Caco-2 (cell line): ENCODE results near the gene HIGD2B. TPM values are rescaled to one million over a fixed set of nuclear protein-coding genes. Genes with fewer than 3 reads are reported as not detected.

Source experiments
- BruUV-seq: library from RNA; stranded (reverse); fragments of 400-500 nt; replicated peaks from 2 replicates; lab custom pipeline; 2021; lab: Mats Ljungman, UMichigan
- CTCF ChIA-PET: fragments of 300-600 bp; sonication (Branson Sonifier 250); formaldehyde crosslinking; loops from one replicate; lab custom pipeline; 2022; ENCODE audit warnings: antibody characterized with exemption; lab: Charles Lee
- POLR2A ChIA-PET: fragments of 300-600 bp; sonication (Branson Sonifier 250); formaldehyde crosslinking; loops from one replicate; lab custom pipeline; 2022; ENCODE audit warnings: antibody characterized with exemption; lab: Charles Lee
- DNase-seq, 2 experiments: peaks; one replicate each; pipeline versions ENCODE4 v3.0.0 to v3.0.0-alpha.2; 2020 to 2022
- H3K27me3 ChIP-seq: replicated peaks from 2 replicates; pipeline ENCODE4 v1.6.0; 2011; ENCODE audit warnings: low read length; ENCODE audit not compliant: control insufficient read depth, insufficient read depth
- H3K36me3 ChIP-seq: 2 replicates; pipeline ENCODE4 v1.5.1; 2011; ENCODE audit warnings: low read length; ENCODE audit not compliant: control insufficient read depth, insufficient read depth
- H3K4me1 ChIP-seq: fragments of 250-450 bp; sonication (Bioruptor Pico); 2 replicates; pipeline ENCODE4 v1.5.1; 2020; ENCODE audit warnings: mild to moderate bottlenecking
- H3K4me3 ChIP-seq: 2 replicates; pipeline ENCODE4 v1.5.1; 2011; ENCODE audit warnings: low read depth, mild to moderate bottlenecking, control low read depth, low read length
- H3K9me3 ChIP-seq: fragments of 250-450 bp; sonication (Bioruptor Pico); 2 replicates; pipeline ENCODE4 v1.5.1; 2020; ENCODE audit warnings: mild to moderate bottlenecking, moderate library complexity
- H3K27ac Mint-ChIP-seq: one replicate; pipeline ENCODE4 v1.8.0; 2022; ENCODE audit warnings: mixed read lengths; ENCODE audit not compliant: unreplicated experiment
- H3K27me3 Mint-ChIP-seq: one replicate; pipeline ENCODE4 v1.8.0; 2022; ENCODE audit warnings: mixed read lengths; ENCODE audit not compliant: insufficient read depth, unreplicated experiment
- H3K36me3 Mint-ChIP-seq: one replicate; pipeline ENCODE4 v1.8.0; 2022; ENCODE audit warnings: mild to moderate bottlenecking, mixed read lengths; ENCODE audit not compliant: insufficient read depth, unreplicated experiment
- H3K4me1 Mint-ChIP-seq: one replicate; pipeline ENCODE4 v1.8.0; 2022; ENCODE audit warnings: low read depth, mixed read lengths; ENCODE audit not compliant: unreplicated experiment
- H3K4me3 Mint-ChIP-seq: one replicate; pipeline ENCODE4 v1.8.0; 2022; ENCODE audit warnings: mild to moderate bottlenecking, moderate library complexity, mixed read lengths; ENCODE audit not compliant: unreplicated experiment
- H3K9me3 Mint-ChIP-seq: one replicate; pipeline ENCODE4 v1.8.0; 2022; ENCODE audit warnings: mixed read lengths; ENCODE audit not compliant: unreplicated experiment
- intact Hi-C: fragments of 100-400 bp; cut with micrococcal nuclease; formaldehyde crosslinking; loops from one replicate; pipeline ENCODE4 v1.10.0; 2022; ENCODE audit not compliant: unreplicated experiment
- total RNA-seq: library from RNA; stranded (reverse); gene quantifications from 2 replicates; pipeline ENCODE4 v1.2.3, GENCODE V29; 2022
- TF ChIP-seq, protein P1 (sequence below), 2 experiments: fragments of 200-600 bp in 1 of 2; IDR thresholded peaks; 1 replicate in 1 of 2; 2 replicates in 1 of 2; pipeline versions ENCODE4 v1.5.1 to v1.8.0; 2011 to 2022; ENCODE audit warnings: antibody characterized with exemption in 1 of 2, control low read depth in 1 of 2, inconsistent platforms in 1 of 2, low read depth in 1 of 2, low read length in 1 of 2, mild to moderate bottlenecking in 1 of 2, moderate library complexity in 1 of 2; ENCODE audit not compliant: insufficient read depth in 1 of 2, severe bottlenecking in 1 of 2, unreplicated experiment in 1 of 2

Gene HIGD2B
- total RNA-seq, 1 experiment from 2014 or later: not detected

DNA sequence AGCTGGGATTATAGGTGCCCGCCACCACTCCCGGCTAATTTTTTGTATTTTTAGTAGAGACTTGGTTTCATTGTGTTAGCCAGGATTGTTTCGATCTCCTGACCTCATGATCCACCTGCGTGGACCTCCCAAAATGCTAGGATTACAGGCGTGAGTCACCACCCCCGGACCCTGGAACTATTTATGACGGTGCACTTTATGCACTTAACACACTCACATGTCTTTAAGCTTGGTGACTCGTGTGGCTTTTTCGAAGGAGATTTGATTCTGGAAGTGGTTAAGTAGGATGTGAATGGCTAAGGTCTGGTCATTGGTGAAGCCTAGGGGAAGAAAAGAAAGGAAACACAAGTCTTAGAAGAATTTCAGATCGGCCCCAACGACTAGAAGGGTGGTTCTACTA lies 20.3 kb upstream of the HIGD2B start:
- no peaks in the 10 kb centered on the region for H3K27me3 Mint-ChIP-seq
- no peaks in the 10 kb centered on the region for H3K9me3 Mint-ChIP-seq
- CTCF ChIA-PET: no interaction called here
- DNase-seq: no peak
- H3K4me1 Mint-ChIP-seq: peaks cover 19% of the 10 kb centered on the region
- POLR2A ChIA-PET: no interaction called here
- H3K36me3 Mint-ChIP-seq: no peaks in the 10 kb centered on the region
- no TSS peak for BruUV-seq
- H3K4me3 Mint-ChIP-seq: no peak overlapping the region
- no peaks in the 10 kb centered on the region for H3K9me3 ChIP-seq
- no peaks in the 10 kb centered on the region for H3K36me3 ChIP-seq
- H3K4me3 ChIP-seq: no peak overlapping the region
- no peak overlapping the region for H3K27ac Mint-ChIP-seq
- TF ChIP-seq, protein P1, sequence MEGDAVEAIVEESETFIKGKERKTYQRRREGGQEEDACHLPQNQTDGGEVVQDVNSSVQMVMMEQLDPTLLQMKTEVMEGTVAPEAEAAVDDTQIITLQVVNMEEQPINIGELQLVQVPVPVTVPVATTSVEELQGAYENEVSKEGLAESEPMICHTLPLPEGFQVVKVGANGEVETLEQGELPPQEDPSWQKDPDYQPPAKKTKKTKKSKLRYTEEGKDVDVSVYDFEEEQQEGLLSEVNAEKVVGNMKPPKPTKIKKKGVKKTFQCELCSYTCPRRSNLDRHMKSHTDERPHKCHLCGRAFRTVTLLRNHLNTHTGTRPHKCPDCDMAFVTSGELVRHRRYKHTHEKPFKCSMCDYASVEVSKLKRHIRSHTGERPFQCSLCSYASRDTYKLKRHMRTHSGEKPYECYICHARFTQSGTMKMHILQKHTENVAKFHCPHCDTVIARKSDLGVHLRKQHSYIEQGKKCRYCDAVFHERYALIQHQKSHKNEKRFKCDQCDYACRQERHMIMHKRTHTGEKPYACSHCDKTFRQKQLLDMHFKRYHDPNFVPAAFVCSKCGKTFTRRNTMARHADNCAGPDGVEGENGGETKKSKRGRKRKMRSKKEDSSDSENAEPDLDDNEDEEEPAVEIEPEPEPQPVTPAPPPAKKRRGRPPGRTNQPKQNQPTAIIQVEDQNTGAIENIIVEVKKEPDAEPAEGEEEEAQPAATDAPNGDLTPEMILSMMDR (IDR thresholded peaks at IDR 0.05; ENCODE audit: insufficient read depth in 1 of 2, low read depth in 1 of 2, low read length in 1 of 2, severe bottlenecking in 1 of 2, unreplicated experiment in 1 of 2): no peak
- H3K27me3 ChIP-seq: no peaks in the 10 kb centered on the region
- intact Hi-C loops: no loop called here
- peaks cover 36% of the 10 kb centered on the region for H3K4me1 ChIP-seq

DNA sequence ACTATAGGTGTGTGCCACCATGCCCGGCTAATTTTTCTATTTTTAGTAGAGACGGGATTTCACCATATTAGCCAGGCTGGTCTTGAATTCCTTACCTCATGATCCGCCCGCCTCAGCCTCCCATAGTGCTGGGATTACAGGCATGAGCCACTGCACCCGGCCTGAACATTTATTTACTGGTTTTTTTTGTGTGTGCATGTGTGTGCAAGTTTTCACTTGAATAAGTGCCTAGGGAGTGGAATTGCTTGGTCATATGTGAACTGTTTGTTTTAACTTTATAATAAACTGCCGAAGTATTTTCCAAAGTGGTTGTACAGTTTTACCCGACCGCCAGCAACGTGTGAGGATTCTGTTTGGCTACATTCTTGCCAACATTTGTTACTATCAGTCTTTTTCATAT lies 14.1 kb upstream of the HIGD2B start:
- H3K9me3 Mint-ChIP-seq: no peaks in the 10 kb centered on the region
- TF ChIP-seq, protein P1 (IDR thresholded peaks at IDR 0.05; ENCODE audit: insufficient read depth in 1 of 2, low read depth in 1 of 2, low read length in 1 of 2, severe bottlenecking in 1 of 2, unreplicated experiment in 1 of 2): no peak
- no peak overlapping the region for H3K4me3 ChIP-seq
- no peaks in the 10 kb centered on the region for H3K4me1 Mint-ChIP-seq
- H3K36me3 ChIP-seq: no peaks in the 10 kb centered on the region
- intact Hi-C loops: no loop called here
- POLR2A ChIA-PET: no interaction called here
- H3K9me3 ChIP-seq: no peaks in the 10 kb centered on the region
- no peak overlapping the region for H3K4me3 Mint-ChIP-seq
- H3K27ac Mint-ChIP-seq: no peak overlapping the region
- H3K27me3 Mint-ChIP-seq: no peaks in the 10 kb centered on the region
- CTCF ChIA-PET: no interaction called here
- no TSS peak for BruUV-seq
- H3K27me3 ChIP-seq: no peaks in the 10 kb centered on the region
- no peaks in the 10 kb centered on the region for H3K36me3 Mint-ChIP-seq
- no peak for DNase-seq
- no peaks in the 10 kb centered on the region for H3K4me1 ChIP-seq

DNA sequence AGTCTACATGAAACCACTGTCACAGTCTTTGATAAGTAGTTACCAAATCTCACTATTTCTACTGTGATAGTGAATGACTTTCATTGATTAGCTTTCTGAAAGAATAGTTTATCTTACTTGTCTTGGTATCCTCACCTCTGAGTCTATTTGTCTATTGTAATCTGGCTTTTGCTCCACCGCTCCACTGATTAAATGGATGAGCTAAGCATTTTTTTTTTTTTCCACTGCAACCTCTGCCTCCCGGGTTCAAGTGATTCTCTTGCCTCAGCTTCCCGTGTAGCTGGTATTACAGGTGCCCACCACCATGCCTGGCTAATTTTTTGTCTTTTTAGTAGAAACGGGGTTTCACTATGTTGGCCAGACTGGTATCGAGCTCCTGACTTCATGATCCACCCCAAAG lies 13.0 kb upstream of the HIGD2B start:
- Mint-ChIP-seq H3K36me3 (no peaks in the 10 kb centered on the region), H3K9me3 (no peaks in the 10 kb centered on the region), H3K4me3 (no peak overlapping the region), H3K27me3 (no peaks in the 10 kb centered on the region), H3K4me1 (no peaks in the 10 kb centered on the region), H3K27ac (no peak overlapping the region)
- ChIA-PET CTCF (no interaction called here), POLR2A (no interaction called here)
- no peak overlapping the region for H3K4me3 ChIP-seq
- no TSS peak for BruUV-seq
- intact Hi-C loops: no loop called here
- no peaks in the 10 kb centered on the region for H3K27me3 ChIP-seq
- H3K9me3 ChIP-seq: no peaks in the 10 kb centered on the region
- TF ChIP-seq, protein P1 (IDR thresholded peaks at IDR 0.05; ENCODE audit: insufficient read depth in 1 of 2, low read depth in 1 of 2, low read length in 1 of 2, severe bottlenecking in 1 of 2, unreplicated experiment in 1 of 2): no peak
- H3K36me3 ChIP-seq: no peaks in the 10 kb centered on the region
- H3K4me1 ChIP-seq: no peaks in the 10 kb centered on the region
- no peak for DNase-seq
